Measurements from ENCODE around the gene TACR1. TPM values are rescaled to one million over a fixed set of nuclear protein-coding genes. Genes with fewer than 3 reads are reported as not detected.

The TACR1 gene
- total and polyA plus RNA-seq, 2 of the 8 experiments (the other 6 are each of a cell fraction or from before 2014, with no cell fraction given), result 0.09 to 0.37 TPM

GRCh38 chr2:75065402-75066008 lies 133.8 kb downstream of the TACR1 start:
- Histone ChIP-seq H3K27ac (ENCODE audit: low read depth, low read length) (no peak overlapping the region), H3K4me1 (replicated peaks in 1 of 4; ENCODE audit: control insufficient read depth in 3 of 4, insufficient read depth in 4 of 4, low read length in 3 of 4) (peaks cover 0 to 3% (median 0%) of the 10 kb centered on the region in 4 experiments; a peak in 2 of 7 replicates), H3K56ac (replicated peaks; ENCODE audit: insufficient read length, low read depth, low read length) (no peak overlapping the region), H4K91ac (replicated peaks; ENCODE audit: insufficient read length, low read length) (no peak overlapping the region), H2BK5ac (ENCODE audit: low read depth, low read length) (no peak overlapping the region), H3K23me2 (ENCODE audit: low read depth, low read length) (no peaks in the 10 kb centered on the region), H4K5ac (ENCODE audit: insufficient read length, low read depth, low read length) (no peak overlapping the region), H3K4me3 (ENCODE audit: extremely low read depth in 1 of 4, insufficient read depth in 2 of 4, low read depth in 3 of 4, low read length in 4 of 4) (no peak overlapping the region), H2BK120ac (replicated peaks; ENCODE audit: low read depth, low read length) (no peak overlapping the region), H2BK15ac (ENCODE audit: low read length) (no peak overlapping the region), H3K27me3 (replicated peaks in 1 of 4; ENCODE audit: control insufficient read depth in 3 of 4, extremely low read depth in 1 of 4, insufficient read depth in 3 of 4, low read length in 3 of 4) (no peaks in the 10 kb centered on the region; a peak in 1 of 7 replicates), H3K36me3 (ENCODE audit: control insufficient read depth in 2 of 4, insufficient read depth in 4 of 4, low read length in 3 of 4) (no peaks in the 10 kb centered on the region), H3K23ac (ENCODE audit: insufficient read length) (no peak overlapping the region), H3K14ac (ENCODE audit: insufficient read length) (no peak overlapping the region), H2BK20ac (ENCODE audit: low read length) (no peak overlapping the region), H3K4ac (replicated peaks; ENCODE audit: insufficient read length, low read depth, low read length) (no peak overlapping the region), H3K9me3 (ENCODE audit: insufficient read depth in 2 of 2, low read depth in 1 of 2, low read length in 1 of 2) (no peaks in the 10 kb centered on the region), H2AFZ (ENCODE audit: low read length) (no peak overlapping the region; the same call in 1 of the 2 replicates), H3K79me1 (ENCODE audit: low read depth, low read length) (no peaks in the 10 kb centered on the region), H3K9ac (replicated peaks in 1 of 4; ENCODE audit: extremely low read depth in 1 of 4, low read depth in 3 of 4, low read length in 3 of 4) (no peak overlapping the region), H2AK5ac (ENCODE audit: low read depth, low read length) (no peak overlapping the region), H3K4me2 (ENCODE audit: insufficient read depth in 1 of 2, low read depth in 2 of 2, low read length in 2 of 2) (no peak overlapping the region), H3K18ac (ENCODE audit: extremely low read depth, low read length) (no peak overlapping the region), H3K79me2 (ENCODE audit: control insufficient read depth in 1 of 2, insufficient read depth in 2 of 2, low read length in 2 of 2) (no peaks in the 10 kb centered on the region), H2BK12ac (ENCODE audit: low read depth, low read length) (no peak overlapping the region), H4K8ac (ENCODE audit: extremely low read depth, insufficient read depth, low read length) (no peak overlapping the region), H4K20me1 (replicated peaks in 1 of 2; ENCODE audit: control insufficient read depth in 1 of 2, insufficient read depth in 2 of 2, low read length in 2 of 2) (no peaks in the 10 kb centered on the region)
- TF ChIP-seq, protein P1, sequence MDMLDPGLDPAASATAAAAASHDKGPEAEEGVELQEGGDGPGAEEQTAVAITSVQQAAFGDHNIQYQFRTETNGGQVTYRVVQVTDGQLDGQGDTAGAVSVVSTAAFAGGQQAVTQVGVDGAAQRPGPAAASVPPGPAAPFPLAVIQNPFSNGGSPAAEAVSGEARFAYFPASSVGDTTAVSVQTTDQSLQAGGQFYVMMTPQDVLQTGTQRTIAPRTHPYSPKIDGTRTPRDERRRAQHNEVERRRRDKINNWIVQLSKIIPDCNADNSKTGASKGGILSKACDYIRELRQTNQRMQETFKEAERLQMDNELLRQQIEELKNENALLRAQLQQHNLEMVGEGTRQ (IDR thresholded peaks at IDR 0.05; ENCODE audit: low read length), result no peak
- TF ChIP-seq CHD2 (IDR thresholded peaks at IDR 0.05; ENCODE audit: low read length) (no peak), POLR2AphosphoS5 (IDR thresholded peaks at IDR 0.05; ENCODE audit: low read depth, low read length) (no peak)
- ChIA-PET POLR2A (ENCODE audit: partially characterized antibody) (no interaction called here), CTCF (ENCODE audit: partially characterized antibody) (interaction anchor here (0.6 to 6.0 kb wide), 33 partner anchors 8 to 539 kb away, joined by 3 to 44 read pairs (median 4); partner anchors contain the start of gene TACR1)
- 85% methylated on average over 8 of the region's 8 CpGs; no CpG with 5 or more reads in 1 of the 2 experiments for WGBS, 2 experiments (ENCODE audit: extremely low coverage in 1 of 2, insufficient coverage in 1 of 2, insufficient read length in 1 of 2, insufficient replicate concordance in 2 of 2, low coverage in 1 of 2, low lambda C conversion rate in 2 of 2, missing lambda C conversion rate in 1 of 2)
- DNase-seq (ENCODE audit: low read depth in 1 of 2, low spot score in 2 of 2), result no peak
- no peak for FAIRE-seq

Data from H1 (cell line).